GM21390 (cell line): ENCODE results near the gene BPIFB6.

Experiments
- ATAC-seq: cut with Tn5 transposase; IDR thresholded peaks from one replicate; pipeline ENCODE4 v1.9.1; 2021; ENCODE audit not compliant: unreplicated experiment

The BPIFB6 gene

DNA sequence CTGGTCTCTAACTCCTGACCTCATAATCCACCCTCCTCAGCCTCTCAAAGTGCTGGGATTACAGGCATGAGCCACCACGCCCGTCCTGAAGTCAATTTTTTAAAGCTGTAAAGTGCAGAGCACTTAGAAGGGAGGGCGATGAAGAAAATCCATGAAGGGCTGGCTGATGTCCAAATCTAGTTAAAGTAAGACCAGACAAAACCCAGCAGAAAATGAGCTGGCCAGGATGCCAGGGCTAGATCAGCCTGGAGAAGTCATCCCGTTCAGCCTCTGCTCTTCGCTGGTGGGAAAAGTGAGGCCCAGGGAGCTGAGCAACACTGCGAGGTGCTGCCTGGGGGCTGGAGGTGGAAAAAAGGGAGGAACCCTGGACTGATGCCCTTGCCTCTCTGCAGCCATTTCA is 51.1 kb downstream of the BPIFB6 start:
- no peak for ATAC-seq

DNA sequence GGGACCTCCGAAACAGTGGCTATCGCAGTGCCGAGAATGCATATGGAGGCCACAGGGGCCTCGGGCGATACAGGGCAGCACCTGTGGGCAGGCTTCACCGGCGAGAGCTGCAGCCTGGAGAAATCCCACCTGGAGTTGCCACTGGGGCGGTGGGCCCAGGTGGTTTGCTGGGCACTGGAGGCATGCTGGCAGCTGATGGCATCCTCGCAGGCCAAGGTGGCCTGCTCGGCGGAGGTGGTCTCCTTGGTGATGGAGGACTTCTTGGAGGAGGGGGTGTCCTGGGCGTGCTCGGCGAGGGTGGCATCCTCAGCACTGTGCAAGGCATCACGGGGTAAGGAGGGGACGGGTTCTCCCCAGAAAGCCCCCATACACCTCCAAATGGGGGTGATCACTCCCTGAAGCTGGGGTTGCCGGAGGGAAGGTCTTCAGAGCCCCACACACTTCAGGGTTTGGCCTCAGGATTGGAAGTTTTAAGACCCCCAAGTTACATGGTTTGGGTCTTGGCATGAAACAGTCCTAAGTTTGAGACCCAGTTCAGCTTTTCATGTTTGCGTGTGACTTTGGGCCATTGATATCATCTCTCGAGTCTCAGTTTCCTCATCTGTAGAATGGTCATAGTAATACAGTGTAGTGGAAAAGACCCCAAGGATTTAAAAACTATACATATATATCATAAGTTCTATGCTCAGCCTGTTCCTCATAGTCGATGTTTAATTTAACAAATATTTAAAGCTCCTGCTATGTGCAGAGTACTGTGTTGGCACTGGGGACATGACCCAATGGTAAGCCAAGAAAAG is 52.3 kb downstream of the BPIFB6 start:
- no peak for ATAC-seq

DNA sequence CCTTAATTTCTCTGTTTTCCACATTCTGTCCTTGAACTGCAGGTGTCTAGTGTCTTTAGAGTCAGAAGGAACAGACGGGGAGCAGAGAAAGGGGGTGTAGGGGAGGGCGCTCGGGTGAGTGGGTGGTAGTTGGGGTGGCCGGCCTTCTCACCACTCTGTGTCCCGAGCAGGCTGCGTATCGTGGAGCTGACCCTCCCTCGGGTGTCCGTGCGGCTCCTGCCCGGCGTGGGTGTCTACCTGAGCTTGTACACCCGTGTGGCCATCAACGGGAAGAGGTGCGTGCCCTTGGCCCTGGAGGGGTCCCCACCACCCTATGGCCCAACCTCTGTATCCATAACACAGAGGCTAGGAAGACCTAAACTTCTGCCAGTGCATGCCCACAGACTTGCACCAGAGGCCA is 53.3 kb downstream of the BPIFB6 start:
- ATAC-seq, result no peak

DNA sequence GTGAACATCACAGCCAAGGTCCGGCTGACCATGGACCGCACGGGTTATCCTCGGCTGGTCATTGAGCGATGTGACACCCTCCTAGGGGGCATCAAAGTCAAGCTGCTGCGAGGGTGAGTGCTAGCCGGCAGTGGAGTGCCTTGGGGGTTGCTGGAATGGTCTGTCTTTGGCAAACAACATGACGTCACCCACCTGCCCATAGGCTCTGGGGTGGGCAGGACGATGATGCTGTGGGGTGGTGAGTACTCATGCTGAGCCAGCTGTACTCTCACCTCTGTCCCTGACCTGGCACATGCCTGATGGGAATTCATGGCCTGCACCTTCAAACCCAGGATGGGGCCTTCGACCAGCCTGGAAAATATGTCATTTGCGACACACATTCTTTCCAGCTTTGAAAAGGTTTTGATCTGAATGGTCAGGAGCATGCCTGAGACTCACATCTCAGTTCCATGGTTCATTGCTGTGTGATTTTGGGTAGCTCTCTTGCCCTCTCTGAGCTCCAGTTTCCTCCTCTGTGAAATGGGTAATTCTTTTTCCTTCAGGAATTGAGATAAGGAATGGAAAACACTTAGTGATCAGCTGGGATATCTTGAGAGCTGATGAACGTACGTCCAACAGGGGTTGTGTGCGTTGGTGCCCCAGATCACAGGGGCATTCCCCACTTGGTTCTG is 54.7 kb downstream of the BPIFB6 start:
- ATAC-seq, result no peak

DNA sequence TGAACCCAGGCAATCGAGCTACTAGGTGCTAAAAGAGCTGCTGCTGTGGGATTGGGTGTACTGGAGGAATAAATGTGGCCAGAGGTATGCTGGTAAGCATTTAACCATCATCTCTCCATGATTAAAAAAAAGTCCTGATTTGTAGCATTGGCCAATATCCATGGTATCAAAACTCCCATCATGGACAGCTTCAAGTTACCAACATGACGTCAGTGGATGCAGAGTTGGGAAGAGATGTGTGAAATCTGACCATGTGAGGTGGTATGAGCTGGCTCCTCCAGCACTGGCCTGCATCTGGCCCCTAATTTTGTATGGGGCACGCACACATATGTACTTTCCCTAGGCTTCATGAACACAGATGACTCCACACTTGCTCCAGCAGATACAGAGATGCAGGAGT is 59.7 kb downstream of the BPIFB6 start:
- ATAC-seq, result no peak

DNA sequence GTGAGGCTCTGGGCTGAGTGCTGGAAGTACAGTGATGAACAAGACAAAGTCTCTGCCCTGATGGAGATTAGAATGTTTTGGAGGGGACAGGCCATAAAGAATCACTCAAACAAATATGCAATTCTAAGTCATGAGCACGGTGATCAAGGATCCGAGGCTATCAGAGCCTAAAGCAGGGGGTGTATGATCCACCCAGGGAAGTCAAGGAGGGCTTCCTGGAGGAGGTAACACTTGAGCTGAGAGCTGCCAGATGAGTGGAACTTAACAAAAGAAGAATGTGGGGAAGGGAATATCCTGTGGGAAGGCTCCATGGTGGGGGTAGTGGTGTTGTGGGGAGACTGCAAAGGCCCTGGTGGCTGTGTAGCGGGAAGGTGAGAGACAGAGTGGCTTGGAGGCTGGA is 60.2 kb downstream of the BPIFB6 start:
- ATAC-seq, result no peak

DNA sequence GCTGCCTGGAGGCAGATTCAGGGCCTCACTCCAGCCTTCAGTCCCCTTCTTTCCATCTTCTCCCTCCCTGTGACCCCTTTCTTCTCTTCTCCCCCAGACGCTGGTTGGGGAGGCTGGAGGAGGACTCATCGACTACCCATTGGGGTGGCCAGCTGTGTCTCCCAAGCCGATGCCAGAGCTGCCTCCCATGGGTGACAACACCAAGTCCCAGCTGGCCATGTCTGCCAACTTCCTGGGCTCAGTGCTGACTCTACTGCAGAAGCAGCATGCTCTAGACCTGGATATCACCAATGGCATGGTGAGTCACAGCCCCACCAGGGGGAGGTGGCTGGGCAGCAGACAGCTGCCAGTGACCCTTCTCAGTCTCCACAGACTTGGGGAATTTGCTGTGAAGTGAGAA is 60.9 kb downstream of the BPIFB6 start:
- no peak for ATAC-seq

DNA sequence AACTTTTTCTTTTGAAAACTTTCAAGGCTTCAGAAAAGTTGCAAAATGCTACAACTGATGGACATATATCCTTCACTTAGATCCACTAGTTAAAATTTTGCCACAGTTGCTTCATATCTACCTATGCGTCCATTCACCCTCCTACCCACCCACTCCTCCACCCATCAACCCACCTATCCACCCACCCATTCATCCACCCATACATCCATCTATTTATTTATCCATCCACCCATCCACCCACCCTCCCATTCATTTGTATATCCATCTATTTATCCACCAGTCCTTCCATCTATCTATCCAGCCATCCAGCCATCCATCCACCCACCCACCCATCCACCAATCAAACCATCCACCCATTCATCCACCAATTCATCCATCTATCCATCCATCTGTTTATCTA is 61.6 kb downstream of the BPIFB6 start:
- no peak for ATAC-seq

DNA sequence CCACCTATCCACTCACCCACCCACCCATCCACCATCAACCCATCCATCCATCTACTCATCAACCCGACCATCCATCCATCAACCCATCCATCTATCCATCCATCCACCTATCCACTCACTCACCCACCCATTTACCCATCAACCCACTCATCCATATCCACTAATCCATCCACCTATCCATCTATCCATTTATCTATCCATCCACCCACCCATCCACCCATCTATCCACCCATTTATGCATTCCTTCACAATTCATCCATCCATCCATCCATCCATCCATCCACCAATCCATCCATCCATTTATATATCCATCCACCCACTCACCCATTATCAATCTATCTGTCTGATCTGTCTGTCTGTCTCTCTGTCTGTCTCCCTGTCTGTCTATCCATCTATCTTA is 62.1 kb downstream of the BPIFB6 start:
- ATAC-seq, result no peak
